ENCODE results near the gene ADCY5. TPM values are rescaled to one million over a fixed set of nuclear protein-coding genes. Genes with fewer than 3 reads are reported as not detected.

ADCY5 gene
- total and polyA plus RNA-seq, 5 donors from 2014 or later: 0.08 to 0.15 TPM; not detected in 3

DNA sequence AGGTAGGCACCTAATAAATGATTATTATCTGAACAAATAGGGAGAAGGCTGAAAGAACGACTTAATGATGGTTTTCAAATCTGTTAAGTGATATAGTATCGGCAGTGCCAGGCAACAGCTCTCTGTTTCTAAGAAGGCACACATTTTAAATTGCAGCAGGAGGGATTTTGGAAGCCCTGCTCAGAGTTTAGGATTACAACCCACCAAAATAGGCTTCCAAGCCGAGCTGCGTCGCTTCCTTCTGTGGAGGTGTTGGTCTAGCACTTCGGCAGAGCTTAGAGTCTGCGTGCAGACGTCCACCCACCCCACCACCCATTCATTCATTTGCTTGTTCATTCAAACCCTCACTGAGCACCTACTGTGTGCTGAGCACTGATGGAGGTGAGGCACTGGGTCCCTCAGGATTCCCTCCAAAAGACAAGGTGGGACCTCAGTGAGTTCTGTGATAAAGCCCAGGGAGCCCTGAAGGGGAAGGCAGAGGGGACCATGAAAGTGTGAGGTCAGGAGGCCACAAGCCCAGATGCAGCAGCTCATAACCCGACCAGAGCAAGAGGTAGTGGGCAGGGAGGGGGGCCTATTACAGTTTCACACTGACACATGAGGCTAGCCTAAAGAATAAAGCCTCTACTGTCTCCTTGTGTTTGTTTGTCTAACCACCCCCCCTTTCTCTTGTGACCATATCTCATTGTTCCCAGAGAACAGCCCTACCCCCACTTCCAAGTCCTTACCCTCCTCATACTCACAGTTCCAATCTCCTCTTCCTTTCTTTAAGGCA lies 8.9 kb downstream of the ADCY5 start:
- no peak for ATAC-seq (ENCODE audit: low read depth in 2 of 2)
- H3K4me1 ChIP-seq (ENCODE audit: control insufficient read depth, insufficient read depth, low read length, poor library complexity, severe bottlenecking): no peaks in the 10 kb centered on the region
- no peak overlapping the region for H3K4me3 Mint-ChIP-seq

DNA sequence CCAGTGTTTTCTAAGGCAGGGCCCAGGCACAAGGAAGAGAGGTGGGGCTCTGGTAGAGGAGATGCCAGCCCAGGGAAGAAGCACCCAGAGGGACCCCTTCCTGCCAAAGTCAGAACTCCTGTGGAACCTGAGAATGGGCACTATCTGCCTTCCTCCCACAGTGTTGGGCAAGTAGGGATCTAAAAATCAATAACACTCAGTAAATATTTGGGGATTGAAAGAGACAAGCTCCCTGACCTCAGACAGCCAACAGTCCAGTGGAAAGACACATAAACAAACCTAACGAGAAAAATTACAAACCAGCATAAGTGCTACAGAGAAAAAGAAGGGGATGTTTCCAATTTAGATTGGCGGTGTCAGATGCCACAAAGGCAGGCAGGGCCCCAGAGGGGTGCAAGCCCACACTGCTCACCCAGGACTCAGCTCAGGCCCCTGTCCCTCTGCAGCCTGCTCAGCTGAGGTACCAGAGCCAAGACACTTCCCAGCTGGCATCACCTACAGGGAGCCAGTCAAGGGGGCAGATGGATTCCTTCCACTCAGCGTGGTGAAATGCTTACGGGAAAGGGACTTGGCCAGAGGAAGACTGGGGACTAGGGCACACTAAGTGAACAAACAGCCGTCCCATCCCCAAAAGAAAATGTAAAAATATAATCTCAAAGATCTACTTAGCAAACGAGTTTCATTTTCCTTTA lies 15.9 kb downstream of the ADCY5 start:
- H3K9me3 ChIP-seq (ENCODE audit: control insufficient read depth in 2 of 2, low read length in 2 of 2): no peaks in the 10 kb centered on the region
- no peak overlapping the region for H3K4me3 ChIP-seq (ENCODE audit: low read depth, low read length)
- Mint-ChIP-seq H3K27me3 (no peaks in the 10 kb centered on the region), H3K36me3 (no peaks in the 10 kb centered on the region), H3K27ac (no peak overlapping the region), H3K4me3 (no peak overlapping the region), H3K4me1 (no peaks in the 10 kb centered on the region), H3K9me3 (no peaks in the 10 kb centered on the region)
- DNase-seq (no peak), ATAC-seq (ENCODE audit: low read depth in 2 of 2) (no peak)
- H3K27ac ChIP-seq (ENCODE audit: insufficient read depth, low read length, poor library complexity, severe bottlenecking): no peak overlapping the region
- H3K27me3 ChIP-seq (ENCODE audit: control insufficient read depth, insufficient read depth, low read length): no peaks in the 10 kb centered on the region
- H3K4me1 ChIP-seq (ENCODE audit: control insufficient read depth, insufficient read depth, low read length, poor library complexity, severe bottlenecking): no peaks in the 10 kb centered on the region
- H3K36me3 ChIP-seq (ENCODE audit: control insufficient read depth, insufficient read depth, low read length): no peaks in the 10 kb centered on the region

More for the DNA sequence above, 8.9 kb downstream of the ADCY5 start:
- Mint-ChIP-seq H3K27me3 (peaks cover 27% of the 10 kb centered on the region), H3K36me3 (no peaks in the 10 kb centered on the region), H3K9me3 (no peaks in the 10 kb centered on the region), H3K27ac (no peak overlapping the region), H3K4me1 (peaks cover 0 to 3% (median 0%) of the 10 kb centered on the region in 4 donors)
- Histone ChIP-seq H3K4me3 (ENCODE audit: low read depth, low read length) (no peak overlapping the region), H3K9me3 (ENCODE audit: control insufficient read depth in 2 of 2, low read length in 2 of 2) (no peaks in the 10 kb centered on the region), H3K27ac (ENCODE audit: insufficient read depth, low read length, poor library complexity, severe bottlenecking) (no peak overlapping the region), H3K27me3 (ENCODE audit: control insufficient read depth, insufficient read depth, low read length) (peaks cover 4% of the 10 kb centered on the region), H3K36me3 (ENCODE audit: control insufficient read depth, insufficient read depth, low read length) (no peaks in the 10 kb centered on the region)
- DNase-seq: no peak

DNA sequence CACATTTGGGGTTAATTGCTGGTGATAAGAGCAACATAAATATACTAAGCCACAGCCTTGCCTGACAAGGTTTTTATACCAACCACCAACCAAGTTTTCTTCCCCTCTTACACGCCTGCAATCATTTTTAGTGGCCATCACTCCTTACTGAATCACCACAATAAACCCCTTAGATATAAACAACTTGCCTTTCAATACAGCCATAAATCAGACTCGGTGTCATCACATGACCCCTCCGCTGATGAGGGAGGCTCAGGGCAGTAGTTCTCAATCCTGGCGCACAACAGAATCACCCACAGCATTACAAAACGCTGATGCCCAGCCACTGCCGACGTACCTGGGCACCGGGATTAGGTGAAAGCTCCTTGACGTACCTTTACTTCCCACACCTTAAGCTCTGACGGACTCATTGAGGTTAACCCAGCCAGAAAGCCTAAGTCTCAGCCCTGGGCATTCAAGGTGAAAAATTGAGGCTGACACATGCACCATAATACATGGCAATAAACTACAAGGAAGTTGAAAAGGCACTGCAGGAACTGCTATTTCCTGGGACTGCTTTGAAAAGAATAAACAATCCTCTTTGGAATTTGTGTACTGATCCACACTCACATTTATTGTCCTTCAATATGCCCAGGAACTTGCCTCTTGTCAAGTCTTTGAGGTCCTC lies 17.1 kb downstream of the ADCY5 start:
- no peaks in the 10 kb centered on the region for H3K27me3 Mint-ChIP-seq

DNA sequence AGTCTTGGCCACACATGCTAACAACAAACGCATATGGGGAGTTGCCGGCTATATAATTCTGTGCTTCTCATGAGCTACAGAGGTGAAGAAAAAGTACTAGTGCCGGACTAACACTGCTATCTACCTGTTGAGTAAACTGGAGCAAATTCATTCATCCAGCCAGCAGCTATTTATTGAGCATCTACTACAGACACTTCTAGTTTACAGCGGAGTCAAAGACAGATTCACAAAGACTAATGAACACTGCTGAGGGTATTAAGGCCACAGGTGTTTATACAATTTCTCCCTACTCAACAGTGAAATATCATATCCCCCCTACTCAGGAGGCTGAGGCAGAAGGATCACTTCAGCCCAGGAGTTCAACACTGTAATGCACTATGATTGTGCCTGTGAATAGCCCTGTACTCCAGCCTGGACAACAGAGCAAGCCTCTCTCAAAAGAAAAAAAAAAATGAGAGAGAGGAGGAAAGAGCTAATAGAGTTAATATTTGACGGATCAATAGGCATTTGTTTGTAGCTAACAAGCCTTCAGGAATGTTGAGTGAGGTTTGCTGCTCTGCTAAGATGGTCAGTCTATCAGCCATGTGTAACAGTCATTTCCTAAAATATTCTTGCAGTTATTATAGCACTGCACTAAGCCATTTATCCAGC lies 17.8 kb downstream of the ADCY5 start:
- H3K4me3 ChIP-seq (ENCODE audit: low read depth, low read length): no peak overlapping the region
- ATAC-seq (ENCODE audit: low read depth in 2 of 2) (no peak), DNase-seq (no peak)
- Mint-ChIP-seq H3K27me3 (no peaks in the 10 kb centered on the region), H3K4me1 (no peaks in the 10 kb centered on the region), H3K27ac (no peak overlapping the region), H3K4me3 (no peak overlapping the region), H3K36me3 (no peaks in the 10 kb centered on the region), H3K9me3 (peaks cover 0 to 1% (median 0%) of the 10 kb centered on the region in 7 donors)
- H3K36me3 ChIP-seq (ENCODE audit: control insufficient read depth, insufficient read depth, low read length): no peaks in the 10 kb centered on the region
- no peaks in the 10 kb centered on the region for H3K4me1 ChIP-seq (ENCODE audit: control insufficient read depth, insufficient read depth, low read length, poor library complexity, severe bottlenecking)
- no peaks in the 10 kb centered on the region for H3K9me3 ChIP-seq (ENCODE audit: control insufficient read depth in 2 of 2, low read length in 2 of 2)
- no peaks in the 10 kb centered on the region for H3K27me3 ChIP-seq (ENCODE audit: control insufficient read depth, insufficient read depth, low read length)
- no peak overlapping the region for H3K27ac ChIP-seq (ENCODE audit: insufficient read depth, low read length, poor library complexity, severe bottlenecking)

More for the DNA sequence above, 17.1 kb downstream of the ADCY5 start:
- H3K36me3 ChIP-seq (ENCODE audit: control insufficient read depth, insufficient read depth, low read length): no peaks in the 10 kb centered on the region
- no peak overlapping the region for H3K4me3 ChIP-seq (ENCODE audit: low read depth, low read length)
- H3K4me1 ChIP-seq (ENCODE audit: control insufficient read depth, insufficient read depth, low read length, poor library complexity, severe bottlenecking): no peaks in the 10 kb centered on the region
- Mint-ChIP-seq H3K9me3 (no peaks in the 10 kb centered on the region), H3K27ac (no peak overlapping the region), H3K36me3 (no peaks in the 10 kb centered on the region), H3K4me3 (no peak overlapping the region), H3K4me1 (no peaks in the 10 kb centered on the region)
- ATAC-seq (ENCODE audit: low read depth in 2 of 2) (no peak), DNase-seq (no peak)
- H3K9me3 ChIP-seq (ENCODE audit: control insufficient read depth in 2 of 2, low read length in 2 of 2): no peaks in the 10 kb centered on the region
- no peaks in the 10 kb centered on the region for H3K27me3 ChIP-seq (ENCODE audit: control insufficient read depth, insufficient read depth, low read length)
- no peak overlapping the region for H3K27ac ChIP-seq (ENCODE audit: insufficient read depth, low read length, poor library complexity, severe bottlenecking)

DNA sequence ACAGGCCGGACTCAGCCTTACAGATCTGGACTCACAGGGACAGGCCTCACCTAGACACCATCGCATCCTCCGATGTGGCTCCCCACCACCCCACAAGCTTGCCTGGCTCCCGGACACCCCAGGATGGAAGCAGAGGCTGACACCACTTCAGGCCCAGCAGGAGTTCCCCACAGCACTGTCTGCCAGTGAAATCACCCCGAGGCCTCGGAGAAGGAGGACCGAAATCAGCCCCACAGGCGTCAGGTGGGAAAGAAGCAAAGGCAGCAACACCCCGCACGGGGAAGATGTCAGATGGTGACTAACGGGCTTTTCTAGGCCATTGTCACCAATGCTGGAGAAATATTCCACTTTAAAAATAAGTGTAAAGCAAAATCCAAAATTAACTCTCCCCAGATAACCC lies 18.6 kb downstream of the ADCY5 start:
- Mint-ChIP-seq H3K4me3 (no peak overlapping the region), H3K27me3 (no peaks in the 10 kb centered on the region), H3K9me3 (peaks cover 0 to 1% (median 0%) of the 10 kb centered on the region in 7 donors), H3K27ac (no peak overlapping the region), H3K36me3 (no peaks in the 10 kb centered on the region), H3K4me1 (no peaks in the 10 kb centered on the region)
- H3K36me3 ChIP-seq (ENCODE audit: control insufficient read depth, insufficient read depth, low read length): no peaks in the 10 kb centered on the region
- ATAC-seq (ENCODE audit: low read depth in 2 of 2): no peak
- DNase-seq: no peak
- H3K4me1 ChIP-seq (ENCODE audit: control insufficient read depth, insufficient read depth, low read length, poor library complexity, severe bottlenecking): no peaks in the 10 kb centered on the region
- H3K27me3 ChIP-seq (ENCODE audit: control insufficient read depth, insufficient read depth, low read length): no peaks in the 10 kb centered on the region
- no peaks in the 10 kb centered on the region for H3K9me3 ChIP-seq (ENCODE audit: control insufficient read depth in 2 of 2, low read length in 2 of 2)
- no peak overlapping the region for H3K4me3 ChIP-seq (ENCODE audit: low read depth, low read length)
- H3K27ac ChIP-seq (ENCODE audit: insufficient read depth, low read length, poor library complexity, severe bottlenecking): no peak overlapping the region

DNA sequence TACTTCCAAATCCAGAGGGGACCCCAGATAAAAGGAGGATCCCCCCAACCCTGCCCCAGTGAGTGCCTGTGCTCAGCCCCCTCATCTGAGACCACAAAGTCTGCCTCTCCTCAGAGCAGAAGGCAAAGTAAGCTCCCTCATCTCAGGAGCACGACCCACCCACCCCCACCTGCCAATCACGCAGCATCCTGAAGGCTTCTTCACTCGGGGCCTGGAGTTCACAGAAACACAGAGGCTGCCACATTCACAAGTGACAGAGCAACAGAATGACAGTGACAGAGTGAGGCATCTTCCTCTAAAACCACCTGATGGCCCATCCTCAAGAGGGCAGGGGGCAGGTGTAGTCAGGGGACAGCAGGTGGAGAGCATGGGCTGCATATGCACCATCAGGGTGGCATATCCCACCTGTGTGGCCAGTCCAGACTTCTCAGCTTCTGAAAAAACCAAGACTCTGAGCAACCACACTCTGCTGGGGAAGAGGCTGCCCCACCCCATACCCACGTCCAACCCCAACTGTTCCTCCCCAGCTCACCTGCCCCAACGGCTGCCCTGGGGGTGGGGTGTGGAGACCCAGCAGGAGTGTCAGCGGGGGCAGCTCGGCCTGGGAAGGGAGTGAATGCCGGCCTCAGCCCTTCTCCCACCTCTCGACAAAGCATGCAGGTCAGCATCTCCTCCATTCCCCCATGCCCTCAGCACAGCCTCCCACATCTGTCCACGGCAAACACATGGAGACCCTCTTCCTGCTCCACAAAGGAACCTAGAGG lies 19.3 kb downstream of the ADCY5 start:
- ATAC-seq (ENCODE audit: low read depth in 2 of 2) (no peak), DNase-seq (no peak)
- H3K27me3 ChIP-seq (ENCODE audit: control insufficient read depth, insufficient read depth, low read length): no peaks in the 10 kb centered on the region
- no peak overlapping the region for H3K27ac ChIP-seq (ENCODE audit: insufficient read depth, low read length, poor library complexity, severe bottlenecking)
- H3K9me3 Mint-ChIP-seq: peaks cover 0 to 1% (median 0%) of the 10 kb centered on the region in 7 donors
- no peaks in the 10 kb centered on the region for H3K36me3 ChIP-seq (ENCODE audit: control insufficient read depth, insufficient read depth, low read length)
- H3K27ac Mint-ChIP-seq: no peak overlapping the region
- H3K4me3 ChIP-seq (ENCODE audit: low read depth, low read length): no peak overlapping the region
- H3K4me1 Mint-ChIP-seq: no peaks in the 10 kb centered on the region
- no peaks in the 10 kb centered on the region for H3K27me3 Mint-ChIP-seq
- no peak overlapping the region for H3K4me3 Mint-ChIP-seq
- no peaks in the 10 kb centered on the region for H3K36me3 Mint-ChIP-seq
- H3K4me1 ChIP-seq (ENCODE audit: control insufficient read depth, insufficient read depth, low read length, poor library complexity, severe bottlenecking): no peaks in the 10 kb centered on the region
- H3K9me3 ChIP-seq (ENCODE audit: control insufficient read depth in 2 of 2, low read length in 2 of 2): no peaks in the 10 kb centered on the region
